ENCODE measurements around the gene RDH12.

DNA sequence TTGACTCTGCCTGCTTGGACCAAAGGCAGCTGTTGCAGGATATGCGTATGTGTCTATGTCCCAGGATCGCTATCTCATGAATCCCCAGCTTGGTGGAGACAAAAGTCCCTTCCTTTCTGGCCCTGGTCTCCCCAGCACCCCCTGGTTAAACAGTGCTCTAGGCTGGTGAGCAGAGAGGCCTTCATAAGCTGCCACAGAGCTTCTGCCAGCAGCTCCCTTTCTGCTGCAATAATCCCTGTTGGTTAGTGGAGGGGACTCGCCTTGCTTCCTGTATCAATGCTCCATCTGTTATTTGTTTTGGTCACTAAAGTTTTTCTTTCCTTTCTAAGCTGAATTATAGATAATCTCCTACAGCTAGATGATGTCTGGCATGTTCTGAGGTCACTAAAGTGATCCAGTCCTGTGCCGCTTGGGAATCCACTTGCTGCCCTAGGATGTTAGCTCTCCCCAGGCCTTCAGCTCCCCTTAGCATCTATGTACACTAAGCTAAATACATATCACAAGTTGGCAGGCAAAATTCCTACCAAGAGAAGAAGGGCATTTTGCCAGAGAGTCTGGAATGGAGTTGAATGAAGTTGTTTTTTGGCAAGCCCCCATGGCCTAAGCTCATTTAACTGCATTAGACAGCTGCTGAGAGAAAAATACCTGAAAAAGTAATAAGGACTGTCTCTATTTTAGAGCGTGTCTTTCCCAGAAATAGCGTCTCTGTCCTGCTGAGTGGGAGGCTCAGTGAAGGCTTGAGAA is 47.8 kb downstream of the RDH12 start:
- TF ChIP-seq CTCF (conservative IDR thresholded peaks at IDR 0.05), result no peak
- no peak for TF ChIP-seq EZH2 (IDR thresholded peaks at IDR 0.05; ENCODE audit: low read depth)

Measured in PC-9 (cell line).